Measurements from ENCODE around the gene TMSB4X. TPM values are rescaled to one million over a fixed set of nuclear protein-coding genes. Genes with fewer than 3 reads are reported as not detected.
A peak's percentile ranks its signal among the peaks of the same experiment; 100 is the strongest.
"Not testable (repeated sequence)": the region's sequence is repeated elsewhere in the genome, so short reads cannot be mapped to it uniquely, and the experiment has no call there.

The TMSB4X gene
- total RNA-seq, 1 donor from 2014 or later = 804 TPM

- DNase-seq = no peak
Observed at GRCh38 chrX:12997906-12998687, 23.2 kb downstream of the TMSB4X start.

GRCh38 chrX:12999422-12999821 is 24.5 kb downstream of the TMSB4X start:
- no peak for DNase-seq

- DNase-seq = peak; percentile 16
Observed at GRCh38 chrX:13000301-13000811, 25.4 kb downstream of the TMSB4X start.

- no peak for DNase-seq
Observed at GRCh38 chrX:13001097-13001496, 26.2 kb downstream of the TMSB4X start.

GRCh38 chrX:13001961-13002671 is 27.2 kb downstream of the TMSB4X start:
- no peak for DNase-seq

GRCh38 chrX:13005661-13006473 is 31.0 kb downstream of the TMSB4X start:
- DNase-seq = no peak

GRCh38 chrX:13007519-13008188 is 32.7 kb downstream of the TMSB4X start:
- peak; percentile 63 for DNase-seq

GRCh38 chrX:13008189-13008533 is 33.3 kb downstream of the TMSB4X start:
- no peak for DNase-seq

- DNase-seq = no peak
Observed at GRCh38 chrX:13008851-13009250, 33.9 kb downstream of the TMSB4X start.

GRCh38 chrX:13009273-13009672 is 34.4 kb downstream of the TMSB4X start:
- no peak for DNase-seq

- no peak for DNase-seq
Observed at GRCh38 chrX:13009844-13010243, 34.9 kb downstream of the TMSB4X start.

GRCh38 chrX:13010546-13010945 is 35.6 kb downstream of the TMSB4X start:
- no peak for DNase-seq

- peak; percentile 61 for DNase-seq
Observed at GRCh38 chrX:13013363-13014110, 38.6 kb downstream of the TMSB4X start.

GRCh38 chrX:13014111-13015096 is 39.5 kb downstream of the TMSB4X start:
- no peak for DNase-seq

GRCh38 chrX:13015536-13016236 is 40.8 kb downstream of the TMSB4X start:
- DNase-seq = no peak

- DNase-seq = not testable (repeated sequence)
Observed at GRCh38 chrX:13016731-13017130, 41.8 kb downstream of the TMSB4X start.

GRCh38 chrX:13022926-13023325 is 48.0 kb downstream of the TMSB4X start:
- no peak for DNase-seq

- DNase-seq = no peak
Observed at GRCh38 chrX:13023567-13023966, 48.7 kb downstream of the TMSB4X start.

GRCh38 chrX:13023979-13024378 is 49.1 kb downstream of the TMSB4X start:
- DNase-seq = no peak

All from tongue (tissue), 2 donors.